Measurements from ENCODE around the gene EXOG.
"Not testable (repeated sequence)": the region's sequence is repeated elsewhere in the genome, so short reads cannot be mapped to it uniquely, and the experiment has no call there.

The EXOG gene

GRCh38 chr3:38565339-38566214 lies 69.4 kb downstream of the EXOG start:
- Histone ChIP-seq H3K4me2 (no peak overlapping the region), H3K27ac (no peak overlapping the region), H3K4me3 (IDR thresholded peaks at IDR 0.05; ENCODE audit: insufficient read depth, low read depth, low read length) (no peak overlapping the region), H3K9ac (no peak overlapping the region), H3K4me1 (ENCODE audit: low read depth, poor library complexity, severe bottlenecking) (no peaks in the 10 kb centered on the region), H3K36me3 (ENCODE audit: insufficient read depth) (no peaks in the 10 kb centered on the region), H3K79me2 (ENCODE audit: insufficient read depth, low read depth) (no peaks in the 10 kb centered on the region), H4K20me1 (ENCODE audit: insufficient read depth) (no peaks in the 10 kb centered on the region), H2AFZ (ENCODE audit: low read depth) (no peak overlapping the region), H3K27me3 (ENCODE audit: insufficient read depth, low read depth) (no peaks in the 10 kb centered on the region)
- no peak for TF ChIP-seq CTCF (conservative IDR thresholded peaks at IDR 0.05; ENCODE audit: low read depth, low read length)

- no peak overlapping the region for H3K27ac ChIP-seq
- no peak overlapping the region for H3K4me3 ChIP-seq (IDR thresholded peaks at IDR 0.05; ENCODE audit: insufficient read depth, low read depth, low read length)
- no peaks in the 10 kb centered on the region for H4K20me1 ChIP-seq (ENCODE audit: insufficient read depth)
- H3K9ac ChIP-seq = no peak overlapping the region
- TF ChIP-seq CTCF (conservative IDR thresholded peaks at IDR 0.05; ENCODE audit: low read depth, low read length) = no peak
- no peaks in the 10 kb centered on the region for H3K4me1 ChIP-seq (ENCODE audit: low read depth, poor library complexity, severe bottlenecking)
- H3K4me2 ChIP-seq = no peak overlapping the region
- no peaks in the 10 kb centered on the region for H3K27me3 ChIP-seq (ENCODE audit: insufficient read depth, low read depth)
- no peak overlapping the region for H2AFZ ChIP-seq (ENCODE audit: low read depth)
- no peaks in the 10 kb centered on the region for H3K36me3 ChIP-seq (ENCODE audit: insufficient read depth)
- no peaks in the 10 kb centered on the region for H3K79me2 ChIP-seq (ENCODE audit: insufficient read depth, low read depth)
These were observed 70.0 kb downstream of the EXOG start for GRCh38 chr3:38566215-38566528.

DNA sequence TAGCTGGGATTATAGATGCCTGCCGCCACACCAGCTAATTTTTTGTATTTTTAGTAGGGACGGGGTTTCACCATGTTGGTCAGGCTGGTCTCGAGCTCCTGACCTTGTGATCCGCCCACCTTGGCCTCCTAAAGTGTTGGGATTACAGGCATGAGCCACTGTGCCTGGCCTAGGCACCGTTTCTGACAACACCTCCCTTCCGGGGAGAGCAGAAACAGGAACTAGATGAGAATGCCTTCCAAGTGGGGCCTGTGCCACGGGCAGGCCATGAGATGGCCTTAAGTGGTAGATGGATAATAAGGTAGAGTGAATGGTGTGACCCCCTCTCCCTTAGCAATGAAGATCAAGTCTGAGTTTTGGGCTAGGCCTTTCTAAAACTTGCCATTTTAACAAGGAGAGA lies 70.7 kb downstream of the EXOG start:
- H3K9ac ChIP-seq; H3K4me1 ChIP-seq (ENCODE audit: low read depth, poor library complexity, severe bottlenecking); H3K27me3 ChIP-seq (ENCODE audit: insufficient read depth, low read depth); H3K36me3 ChIP-seq (ENCODE audit: insufficient read depth); H4K20me1 ChIP-seq (ENCODE audit: insufficient read depth); H3K79me2 ChIP-seq (ENCODE audit: insufficient read depth, low read depth); H3K27ac ChIP-seq; H3K4me2 ChIP-seq; H3K4me3 ChIP-seq (IDR thresholded peaks at IDR 0.05; ENCODE audit: insufficient read depth, low read depth, low read length); H2AFZ ChIP-seq (ENCODE audit: low read depth): not testable (repeated sequence)

DNA sequence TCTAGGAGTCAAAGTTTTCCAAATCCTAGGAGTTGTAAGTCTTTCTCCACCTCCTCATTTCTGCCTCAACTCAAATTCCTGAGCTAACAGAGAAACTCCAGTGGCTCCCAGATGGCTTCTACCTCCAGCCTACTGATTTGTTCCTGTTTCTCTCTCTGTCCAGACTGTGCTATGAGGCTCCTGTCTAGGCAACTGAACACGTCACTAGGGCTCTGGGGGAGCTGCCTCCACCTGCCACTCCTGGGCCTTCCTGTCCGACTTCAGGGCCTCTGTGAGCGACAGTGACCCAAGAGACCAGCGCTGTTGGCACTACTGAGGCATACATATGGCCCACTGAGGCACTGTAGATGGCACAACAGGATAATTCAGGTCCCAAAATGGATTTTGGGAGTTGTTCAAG lies 71.4 kb downstream of the EXOG start:
- Histone ChIP-seq H2AFZ (ENCODE audit: low read depth) (no peak overlapping the region), H3K9ac (no peak overlapping the region), H3K27ac (no peak overlapping the region), H3K79me2 (ENCODE audit: insufficient read depth, low read depth) (no peaks in the 10 kb centered on the region), H4K20me1 (ENCODE audit: insufficient read depth) (no peaks in the 10 kb centered on the region), H3K4me1 (ENCODE audit: low read depth, poor library complexity, severe bottlenecking) (no peaks in the 10 kb centered on the region), H3K4me2 (no peak overlapping the region), H3K27me3 (ENCODE audit: insufficient read depth, low read depth) (no peaks in the 10 kb centered on the region), H3K36me3 (ENCODE audit: insufficient read depth) (no peaks in the 10 kb centered on the region), H3K4me3 (IDR thresholded peaks at IDR 0.05; ENCODE audit: insufficient read depth, low read depth, low read length) (no peak overlapping the region)
- no peak for TF ChIP-seq CTCF (conservative IDR thresholded peaks at IDR 0.05; ENCODE audit: low read depth, low read length)

- H3K79me2 ChIP-seq (ENCODE audit: insufficient read depth, low read depth) = no peaks in the 10 kb centered on the region
- H4K20me1 ChIP-seq (ENCODE audit: insufficient read depth) = no peaks in the 10 kb centered on the region
- H3K27me3 ChIP-seq (ENCODE audit: insufficient read depth, low read depth) = no peaks in the 10 kb centered on the region
- no peak overlapping the region for H3K4me2 ChIP-seq
- H3K27ac ChIP-seq = no peak overlapping the region
- no peak for TF ChIP-seq CTCF (conservative IDR thresholded peaks at IDR 0.05; ENCODE audit: low read depth, low read length)
- no peaks in the 10 kb centered on the region for H3K36me3 ChIP-seq (ENCODE audit: insufficient read depth)
- H2AFZ ChIP-seq (ENCODE audit: low read depth) = no peak overlapping the region
- H3K9ac ChIP-seq = no peak overlapping the region
- H3K4me3 ChIP-seq (IDR thresholded peaks at IDR 0.05; ENCODE audit: insufficient read depth, low read depth, low read length) = no peak overlapping the region
- no peaks in the 10 kb centered on the region for H3K4me1 ChIP-seq (ENCODE audit: low read depth, poor library complexity, severe bottlenecking)
These were observed 77.0 kb downstream of the EXOG start for GRCh38 chr3:38573111-38573510.

All from KMS-11 (cell line).